Stomach (tissue), 19 donors: ENCODE measurements around the gene ARHGEF37. TPM values are rescaled to one million over a fixed set of nuclear protein-coding genes. Genes with fewer than 3 reads are reported as not detected.
"Not testable (repeated sequence)": the region's sequence is repeated elsewhere in the genome, so short reads cannot be mapped to it uniquely, and the experiment has no call there.

ENCODE experiments used
- DNase-seq, 2 donors: peaks; one replicate each; pipeline versions ENCODE4 v3.0.0 to v3.0.0-alpha.2; 2013 to 2019
- H3K27ac ChIP-seq, 5 donors: fragments of 200-600 bp in 4 of 5; sonication (generic) in 4 of 5; one replicate each; pipeline ENCODE4 v1.5.1; 2013 to 2019; ENCODE audit warnings: mild to moderate bottlenecking in 1 of 5, moderate library complexity in 1 of 5
- H3K27me3 ChIP-seq, 3 donors: fragments of 200-600 bp; sonication (generic); one replicate each; pipeline ENCODE4 v1.5.1; 2017 to 2019; ENCODE audit warnings: mixed run types in 1 of 3
- H3K36me3 ChIP-seq, 4 donors: fragments of 200-600 bp; sonication (generic); 1 replicate in 3 of 4; 2 replicates in 1 of 4; pipeline ENCODE4 v1.5.1; 2016 to 2019
- H3K4me1 ChIP-seq, 4 donors: fragments of 200-600 bp; sonication (generic); one replicate each; pipeline ENCODE4 v1.5.1; 2016 to 2019
- H3K4me3 ChIP-seq, 4 donors: fragments of 200-600 bp; sonication (generic) in 3 of 4; one replicate each; pipeline ENCODE4 v1.5.1; 2016 to 2019; ENCODE audit warnings: mild to moderate bottlenecking in 1 of 4
- H3K9me3 ChIP-seq, 4 donors: fragments of 200-600 bp; sonication (generic); one replicate each; pipeline ENCODE4 v1.5.1; 2016 to 2019
- CTCF ChIP-seq, 7 experiments: fragments of 450-650 bp in 4 of 7; fragments of 200-600 bp in 3 of 7; sonication (generic) in 3 of 7; IDR thresholded peaks; one replicate each; pipeline ENCODE4 v1.5.1; 2016 to 2019; ENCODE audit warnings: antibody characterized with exemption in 7 of 7, control low read depth in 2 of 7, mild to moderate bottlenecking in 1 of 7
- EP300 ChIP-seq: sonication (generic); formaldehyde crosslinking; IDR thresholded peaks from one replicate; pipeline ENCODE4 v1.6.1; 2017; ENCODE audit warnings: antibody characterized with exemption
- POLR2A ChIP-seq, 4 donors: fragments of 450-650 bp; IDR thresholded peaks; one replicate each; pipeline ENCODE4 v1.6.1; 2016; ENCODE audit warnings: antibody characterized with exemption in 4 of 4, control low read depth in 2 of 4, mild to moderate bottlenecking in 1 of 4, moderate library complexity in 1 of 4
- POLR2AphosphoS5 ChIP-seq, 3 donors: sonication (generic); formaldehyde crosslinking; IDR thresholded peaks; one replicate each; pipeline ENCODE4 v1.6.1; 2016; ENCODE audit warnings: antibody characterized with exemption in 3 of 3
- WGBS, 5 donors: extraction: QIAGEN DNeasy Blood & Tissue Kit in 3 of 5; methylation state at CpG; one replicate each; pipeline versions ENCODE4 v1.1.5 to v1.1.7; 2013 to 2018; 5-methylcytosine and 5-hydroxymethylcytosine counted together
- intact Hi-C: fragments of 100-400 bp; cut with DNase I; formaldehyde crosslinking; loops from one replicate; pipeline ENCODE4 v1.15.1; 2023; ENCODE audit warnings: low total_unique reads
- long read RNA-seq, 10 donors: transcript quantifications; one replicate each; lab custom pipeline, GENCODE V29; 2026
- polyA plus RNA-seq, 3 donors: library from polyadenylated mRNA; stranded (reverse); fragments of 200-250 nt; gene quantifications; one replicate each; pipeline ENCODE4 v1.2.3, GENCODE V29; 2013
- total RNA-seq, 5 donors: library from RNA; depleted of rRNA; stranded (reverse); fragments of >200 nt; gene quantifications; one replicate each; pipeline versions ENCODE4 v1.1.0 to v1.2.3, GENCODE V29; 2014 to 2016
- donor health status: healthy with polysubstance abuse.
- donor health status: Bipolar disorder and iron deficiency.
- donor health status: healthy.

ARHGEF37 gene
- total RNA-seq (10 to 100 TPM; 21.3 to 64.2 (median 25.7) TPM), polyA plus RNA-seq (10 to 100 TPM in 1 of 3 donors, 1 to 10 TPM in 2; 8.0 to 15.1 (median 9.3) TPM)
- long read RNA-seq, donor 1 = 0 reads
- long read RNA-seq, donor 2 = 0 reads
- long read RNA-seq, donor 3, full-length matches to known transcripts = 1 of 1 reads
- long read RNA-seq, donor 3, partial matches to known transcripts = 0 of 1 reads
- long read RNA-seq, donor 3, other reads (novel, unspliced or antisense) = 0 of 1 reads
- long read RNA-seq, donor 4 = 0 reads
- long read RNA-seq, donor 5 = 0 reads
- long read RNA-seq, donor 6, full-length matches to known transcripts = 1 of 1 reads
- long read RNA-seq, donor 6, partial matches to known transcripts = 0 of 1 reads
- long read RNA-seq, donor 6, other reads (novel, unspliced or antisense) = 0 of 1 reads
- long read RNA-seq, donor 7 = 0 reads
- long read RNA-seq, donor 8, partial matches to known transcripts = 0 of 1 reads
- long read RNA-seq, donor 8, other reads (novel, unspliced or antisense) = 0 of 1 reads
- long read RNA-seq, donor 9 = 0 reads
- long read RNA-seq, donor 10 = 0 reads

GRCh38 chr5:149581192-149581861 lies at the start of gene ARHGEF37:
Gene ARHGEF37 (plus strand): TSS chr5:149581498. CDS start chr5:149597770, 16,272 bp downstream.
- peak within 1 kb of the TSS; percentile 53 to 70 (median 60) for H3K4me3 ChIP-seq
- intact Hi-C loops = no loop called here
- peak within 1 kb of the TSS; percentile 89 to 97 (median 91) for H3K27ac ChIP-seq
- H3K27me3 ChIP-seq = peaks cover 0 to 5% (median 0%) of the 10 kb centered on the region in 3 donors
- 1% methylated on average over 31 to 56 of the region's 56 CpGs for WGBS, 5 donors
- H3K36me3 ChIP-seq = no peaks in the 10 kb centered on the region
- peak; percentile 96 for DNase-seq
- TF ChIP-seq POLR2A (IDR thresholded peaks at IDR 0.05) (no peak), EP300 (no peak), POLR2AphosphoS5 (IDR thresholded peaks at IDR 0.05) (peak in 2 of 3 donors; percentile 77 to 79), CTCF (IDR thresholded peaks at IDR 0.05) (no peak)
- peaks cover 32 to 63% (median 45%) of the 10 kb centered on the region in 4 donors for H3K4me1 ChIP-seq
- H3K9me3 ChIP-seq = no peaks in the 10 kb centered on the region

- H3K4me3 ChIP-seq = no peak overlapping the region
- H3K36me3 ChIP-seq = peaks cover 0 to 23% (median 11%) of the 10 kb centered on the region in 4 donors
- 76 to 89% (median 85%) methylated on average over 7 of the region's 7 CpGs for whole genome bisulfite sequencing, 5 donors
- no peaks in the 10 kb centered on the region for H3K27me3 ChIP-seq
- peaks cover 61 to 100% (median 86%) of the 10 kb centered on the region in 4 donors for H3K4me1 ChIP-seq
- H3K9me3 ChIP-seq = no peaks in the 10 kb centered on the region
- DNase-seq = no peak
- no peak overlapping the region for H3K27ac ChIP-seq
- intact Hi-C loops = no loop called here
- no peak for TF ChIP-seq POLR2AphosphoS5 (IDR thresholded peaks at IDR 0.05)
Observed at GRCh38 chr5:149532413-149532812, 48.9 kb upstream of the ARHGEF37 start.

- H3K9me3 ChIP-seq, DNase-seq, H3K4me3 ChIP-seq, H3K27me3 ChIP-seq, intact Hi-C loops: not testable (repeated sequence)
- peaks cover 0 to 41% (median 26%) of the 10 kb centered on the region in 4 donors for H3K36me3 ChIP-seq
- WGBS, 5 donors = 75 to 81% (median 78%) methylated on average over 6 of the region's 6 CpGs
- peaks cover 44 to 98% (median 81%) of the 10 kb centered on the region in 4 donors for H3K4me1 ChIP-seq
- H3K27ac ChIP-seq = peak overlapping the region in 1 of 5 donors; percentile 25
Observed at GRCh38 chr5:149535787-149536186, 45.5 kb upstream of the ARHGEF37 start.

- Histone ChIP-seq H3K27me3 (no peaks in the 10 kb centered on the region), H3K4me1 (peaks cover 51 to 98% (median 82%) of the 10 kb centered on the region in 4 donors), H3K27ac (no peak overlapping the region), H3K36me3 (peaks cover 0 to 46% (median 35%) of the 10 kb centered on the region in 4 donors), H3K4me3 (no peak overlapping the region), H3K9me3 (no peaks in the 10 kb centered on the region)
- WGBS, 5 donors = 38 to 85% (median 62%) methylated on average over 1 of the region's 1 CpG
- intact Hi-C loops = no loop called here
- TF ChIP-seq POLR2A (IDR thresholded peaks at IDR 0.05) = no peak
- TF ChIP-seq EP300 = no peak
- TF ChIP-seq CTCF (IDR thresholded peaks at IDR 0.05) = no peak
- TF ChIP-seq POLR2AphosphoS5 (IDR thresholded peaks at IDR 0.05) = no peak
- DNase-seq = no peak
Observed at GRCh38 chr5:149537374-149537975, 43.8 kb upstream of the ARHGEF37 start.

GRCh38 chr5:149540089-149540488 lies 41.2 kb upstream of the ARHGEF37 start:
- no peak for DNase-seq
- 50 to 57% (median 56%) methylated on average over 3 of the region's 3 CpGs for WGBS, 5 donors
- no peaks in the 10 kb centered on the region for H3K9me3 ChIP-seq
- peaks cover 5 to 69% (median 53%) of the 10 kb centered on the region in 4 donors for H3K36me3 ChIP-seq
- peaks cover 61 to 98% (median 85%) of the 10 kb centered on the region in 4 donors for H3K4me1 ChIP-seq
- H3K27me3 ChIP-seq = no peaks in the 10 kb centered on the region
- intact Hi-C loops = loop anchor here (10.0 kb wide), 1 partner anchor 45 kb away; no protein-coding TSS in a partner anchor
- H3K4me3 ChIP-seq = no peak overlapping the region
- no peak overlapping the region for H3K27ac ChIP-seq
- TF ChIP-seq POLR2AphosphoS5 (IDR thresholded peaks at IDR 0.05) (no peak), POLR2A (IDR thresholded peaks at IDR 0.05) (no peak), CTCF (IDR thresholded peaks at IDR 0.05) (no peak), EP300 (no peak)
